GM21786 (cell line): ENCODE data around the gene GJC1.

Experiments used
- ATAC-seq: cut with Tn5 transposase; IDR thresholded peaks from one replicate; pipeline ENCODE4 v1.9.1; 2021; ENCODE audit not compliant: unreplicated experiment

The GJC1 gene

DNA sequence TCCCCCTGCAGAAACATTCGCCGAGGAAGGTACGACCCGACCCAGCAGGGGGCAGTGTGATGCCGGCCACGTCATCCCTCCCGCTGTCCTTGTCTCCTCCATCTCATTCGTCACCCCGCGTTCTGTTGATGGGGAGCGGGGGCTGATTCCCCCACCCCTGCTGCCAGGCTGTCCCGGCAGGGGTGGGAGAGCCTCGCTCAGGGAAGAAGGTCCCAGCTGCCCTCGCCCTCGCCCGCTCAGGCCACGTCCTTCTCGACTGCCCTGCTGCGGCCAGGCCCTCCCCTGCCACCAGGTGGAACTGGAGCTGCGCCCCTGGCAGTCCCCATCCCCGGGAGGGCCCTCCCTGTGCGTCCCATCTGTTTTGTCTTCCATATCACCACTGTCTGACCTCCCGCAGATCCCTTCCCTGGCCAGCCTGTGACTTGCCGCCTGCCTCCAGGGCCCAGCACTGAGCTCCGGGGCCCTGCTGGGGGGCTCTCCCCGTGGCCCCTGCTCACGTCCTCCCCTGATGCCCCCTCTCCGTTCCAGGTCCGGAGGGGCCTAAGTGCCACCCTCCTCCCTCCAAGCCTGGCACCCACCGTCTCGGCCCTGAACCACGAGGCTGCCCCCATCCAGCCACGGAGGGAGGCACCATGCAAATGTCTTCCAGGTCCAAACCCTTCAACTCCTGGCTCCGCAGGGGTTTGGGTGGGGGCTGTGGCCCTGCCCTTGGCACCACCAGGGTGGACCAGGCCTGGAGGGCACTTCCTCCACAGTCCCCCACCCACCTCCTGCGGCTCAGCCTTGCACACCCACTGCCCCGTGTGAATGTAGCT lies 50.7 kb downstream of the GJC1 start:
- no peak for ATAC-seq

DNA sequence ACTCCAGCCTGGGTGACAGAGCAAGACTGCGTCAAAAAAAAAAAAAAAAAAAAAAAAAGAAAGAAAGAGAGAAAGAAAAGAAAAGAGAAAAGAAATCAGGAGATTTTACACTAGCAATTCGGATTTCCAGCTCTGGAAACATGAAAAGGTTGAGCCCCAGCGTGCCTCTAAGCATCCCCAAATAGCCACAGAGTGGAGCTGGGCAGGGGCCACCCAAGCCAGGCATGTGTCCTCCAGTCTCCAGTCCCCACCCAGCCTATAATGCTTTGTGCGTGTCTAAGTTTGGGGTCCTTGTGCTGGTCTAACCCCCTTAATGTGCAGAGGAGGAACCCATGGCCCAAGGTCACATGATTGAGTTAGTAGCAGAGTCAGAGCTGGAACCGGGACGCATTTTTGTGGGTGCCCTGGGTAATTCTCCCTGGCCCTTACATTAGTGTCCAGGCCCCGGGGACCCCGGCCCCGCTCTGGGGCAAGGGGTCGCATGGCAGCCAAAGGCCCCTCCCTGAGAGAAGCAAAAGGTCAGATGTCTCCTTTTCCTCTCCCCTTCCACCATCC lies 51.4 kb downstream of the GJC1 start:
- ATAC-seq: no peak

DNA sequence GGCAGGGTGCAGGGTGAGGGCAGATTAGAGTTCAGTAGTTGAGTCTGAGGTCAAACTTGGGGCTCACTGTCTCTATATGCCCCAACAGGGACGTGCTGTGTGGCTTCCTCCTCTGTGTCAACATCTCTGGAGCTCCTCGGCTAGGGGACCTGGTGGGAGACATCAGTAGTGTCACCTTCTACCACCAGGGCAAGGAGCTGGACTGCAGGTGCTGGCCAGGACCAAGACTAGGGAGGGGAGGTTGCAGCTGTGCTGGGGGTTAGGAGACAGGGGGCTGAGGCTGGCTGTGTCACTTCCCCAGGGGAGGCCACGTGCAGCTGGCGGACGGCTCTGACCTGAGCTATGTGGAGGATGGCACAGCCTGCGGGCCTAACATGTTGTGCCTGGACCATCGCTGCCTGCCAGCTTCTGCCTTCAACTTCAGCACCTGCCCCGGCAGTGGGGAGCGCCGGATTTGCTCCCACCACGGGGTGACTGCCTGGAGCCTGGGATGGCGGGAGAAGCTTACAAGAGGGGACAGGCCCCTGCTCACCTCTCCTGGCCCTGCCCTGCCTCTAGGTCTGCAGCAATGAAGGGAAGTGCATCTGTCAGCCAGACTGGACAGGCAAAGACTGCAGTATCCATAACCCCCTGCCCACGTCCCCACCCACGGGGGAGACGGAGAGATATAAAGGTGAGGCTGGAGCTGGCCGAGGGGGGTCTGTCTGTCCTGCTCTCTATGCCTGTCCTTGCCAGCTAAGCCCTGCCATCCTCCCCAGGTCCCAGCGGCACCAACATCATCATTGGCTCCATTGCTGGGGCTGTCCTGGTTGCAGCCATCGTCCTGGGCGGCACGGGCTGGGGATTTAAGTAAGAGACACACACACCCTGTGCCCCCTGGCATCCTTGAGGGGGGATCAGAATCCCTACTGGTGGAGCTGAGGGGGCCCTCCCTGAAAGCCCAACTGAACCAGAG lies 52.4 kb downstream of the GJC1 start:
- no peak for ATAC-seq

DNA sequence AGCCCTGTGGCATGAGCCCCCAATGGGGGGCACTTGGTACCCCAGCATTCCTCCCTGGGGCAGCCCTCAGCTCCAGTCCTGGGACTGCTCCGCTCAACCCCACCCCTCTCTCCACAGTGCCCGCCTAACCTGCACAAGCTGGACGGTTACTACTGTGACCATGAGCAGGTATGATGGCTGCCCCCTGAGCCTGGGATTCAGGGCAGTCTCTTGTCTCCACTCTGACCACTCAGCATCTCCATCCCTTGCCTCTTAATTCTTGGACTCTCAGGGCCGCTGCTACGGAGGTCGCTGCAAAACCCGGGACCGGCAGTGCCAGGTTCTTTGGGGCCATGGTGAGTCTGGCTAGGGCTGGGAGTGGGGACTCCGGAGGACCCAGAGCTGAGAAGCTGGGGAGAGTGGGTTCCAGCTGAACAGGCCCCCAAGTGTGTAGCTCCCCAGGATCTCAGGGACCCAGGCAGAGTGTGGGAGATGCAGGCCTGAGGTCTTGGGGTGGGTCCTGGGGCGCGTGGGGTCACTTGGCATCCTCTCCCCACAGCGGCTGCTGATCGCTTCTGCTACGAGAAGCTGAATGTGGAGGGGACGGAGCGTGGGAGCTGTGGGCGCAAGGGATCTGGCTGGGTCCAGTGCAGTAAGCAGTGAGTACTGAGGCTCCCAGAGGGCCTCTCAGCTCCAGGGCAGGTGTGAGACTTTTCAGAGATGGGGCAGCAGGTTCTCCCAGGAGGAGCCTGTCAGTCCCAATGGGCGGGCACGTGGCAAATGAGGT lies 53.3 kb downstream of the GJC1 start:
- no peak for ATAC-seq

DNA sequence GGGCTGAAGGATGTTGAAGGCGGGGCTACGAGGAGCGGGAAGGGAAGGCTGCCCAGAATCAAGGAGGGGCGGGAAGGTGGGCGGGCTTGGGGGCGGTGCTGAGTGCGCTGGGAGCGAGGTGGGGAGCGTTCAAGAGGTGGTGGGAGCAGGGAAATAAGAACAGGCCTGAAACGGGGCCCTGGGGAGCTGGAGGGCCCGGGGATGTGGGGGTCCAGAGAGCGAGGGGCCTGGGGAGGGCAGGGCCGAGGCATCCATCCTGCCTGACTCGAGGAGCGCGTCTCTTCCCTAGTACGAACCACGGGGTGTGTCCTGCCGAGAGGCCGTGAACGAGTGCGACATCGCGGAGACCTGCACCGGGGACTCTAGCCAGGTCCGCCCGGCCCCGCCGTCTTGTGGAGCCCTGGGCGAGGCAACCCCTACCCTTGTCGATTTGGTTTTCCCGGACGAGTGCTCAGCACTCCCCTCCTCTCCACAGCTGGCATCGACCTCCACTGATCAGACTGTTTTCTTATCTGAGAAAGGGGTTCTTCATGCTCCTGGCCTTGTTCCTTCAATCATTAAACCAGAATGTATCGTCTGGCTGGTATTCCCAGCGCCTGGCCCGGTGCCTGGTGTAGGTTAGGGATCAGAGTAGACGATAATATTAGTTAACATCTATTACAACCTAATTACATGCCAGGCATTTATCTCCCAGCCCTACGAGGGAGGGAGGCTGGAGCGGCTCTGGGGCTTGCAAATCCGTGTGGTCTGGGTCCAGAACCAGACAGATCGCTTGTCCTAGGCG lies 54.1 kb downstream of the GJC1 start:
- ATAC-seq: peak; percentile 3

DNA sequence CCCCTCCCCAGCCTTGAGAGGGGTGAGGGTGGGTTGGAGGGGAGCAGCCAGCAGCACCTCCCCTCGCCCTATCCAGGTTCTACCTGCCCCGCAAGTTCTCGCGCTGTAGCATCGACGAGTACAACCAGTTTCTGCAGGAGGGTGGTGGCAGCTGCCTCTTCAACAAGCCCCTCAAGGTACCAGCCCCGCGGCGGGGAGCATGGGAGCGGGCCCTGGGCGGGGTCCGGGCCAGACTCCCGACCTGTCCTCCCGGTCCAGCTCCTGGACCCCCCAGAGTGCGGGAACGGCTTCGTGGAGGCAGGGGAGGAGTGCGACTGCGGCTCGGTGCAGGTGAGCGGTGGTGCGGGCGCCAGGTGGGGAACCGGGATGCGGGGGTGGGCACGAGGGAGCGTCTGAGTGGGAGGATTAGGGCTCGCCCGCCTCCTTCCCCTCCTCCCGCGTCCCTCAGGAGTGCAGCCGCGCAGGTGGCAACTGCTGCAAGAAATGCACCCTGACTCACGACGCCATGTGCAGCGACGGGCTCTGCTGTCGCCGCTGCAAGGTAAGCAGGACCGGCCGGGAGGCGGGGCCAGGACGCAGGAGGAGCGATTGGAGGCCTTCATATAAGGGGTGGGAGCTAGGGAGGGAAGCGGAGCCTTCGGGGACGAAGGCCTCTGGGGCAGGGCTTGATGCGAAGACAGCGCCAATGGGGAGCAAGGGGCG lies 54.8 kb downstream of the GJC1 start:
- ATAC-seq: peak; percentile 83

DNA sequence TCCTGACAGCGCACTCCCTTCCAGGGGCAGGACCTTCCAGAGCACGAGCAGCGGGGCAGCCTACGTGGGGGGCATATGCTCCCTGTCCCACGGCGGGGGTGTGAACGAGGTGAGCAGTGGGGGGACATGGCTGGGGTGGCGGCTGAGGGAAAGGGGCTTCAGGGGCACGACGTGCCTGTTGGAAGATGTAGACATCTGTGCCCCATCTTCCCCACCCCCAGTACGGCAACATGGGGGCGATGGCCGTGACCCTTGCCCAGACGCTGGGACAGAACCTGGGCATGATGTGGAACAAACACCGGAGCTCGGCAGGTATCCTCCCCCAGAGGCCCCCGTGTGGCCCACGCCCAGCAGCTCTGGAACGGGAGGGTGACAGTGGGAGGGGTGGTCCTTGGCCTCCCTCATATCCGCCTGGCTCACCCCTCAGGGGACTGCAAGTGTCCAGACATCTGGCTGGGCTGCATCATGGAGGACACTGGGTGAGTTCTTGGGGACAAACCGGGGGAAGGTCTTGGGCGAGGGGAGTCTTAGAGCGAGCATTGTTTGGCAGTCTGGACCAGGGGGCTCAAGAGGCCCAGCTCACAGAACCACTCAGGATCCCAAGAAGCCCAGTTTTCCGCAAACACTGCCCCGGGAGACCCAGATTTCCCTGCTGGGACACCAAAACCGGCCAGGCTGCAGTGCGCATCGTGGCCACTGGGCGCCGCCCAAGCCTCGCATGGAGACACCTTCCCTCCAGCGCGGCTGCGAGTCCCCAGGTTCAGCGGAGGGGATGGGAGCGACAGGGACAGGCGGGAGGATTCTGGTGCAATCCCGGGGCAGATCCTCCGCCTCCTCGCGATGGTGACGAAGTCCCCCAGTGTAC lies 55.6 kb downstream of the GJC1 start:
- ATAC-seq: no peak

DNA sequence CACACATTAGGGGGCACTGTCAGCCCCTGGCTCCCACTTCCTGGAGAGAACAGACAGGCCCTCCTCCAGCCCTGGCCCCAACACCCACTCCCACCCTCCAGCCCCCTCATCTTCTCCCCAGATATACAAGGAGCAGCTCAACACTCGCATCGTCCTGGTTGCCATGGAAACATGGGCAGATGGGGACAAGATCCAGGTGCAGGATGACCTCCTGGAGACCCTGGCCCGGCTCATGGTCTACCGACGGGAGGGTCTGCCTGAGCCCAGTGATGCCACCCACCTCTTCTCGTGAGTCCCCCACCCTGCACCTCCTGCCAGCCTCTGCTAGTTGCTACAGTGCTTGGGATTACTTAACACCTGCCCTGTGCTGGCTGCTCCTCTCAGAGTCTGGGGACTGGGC lies 56.9 kb downstream of the GJC1 start:
- no peak for ATAC-seq

DNA sequence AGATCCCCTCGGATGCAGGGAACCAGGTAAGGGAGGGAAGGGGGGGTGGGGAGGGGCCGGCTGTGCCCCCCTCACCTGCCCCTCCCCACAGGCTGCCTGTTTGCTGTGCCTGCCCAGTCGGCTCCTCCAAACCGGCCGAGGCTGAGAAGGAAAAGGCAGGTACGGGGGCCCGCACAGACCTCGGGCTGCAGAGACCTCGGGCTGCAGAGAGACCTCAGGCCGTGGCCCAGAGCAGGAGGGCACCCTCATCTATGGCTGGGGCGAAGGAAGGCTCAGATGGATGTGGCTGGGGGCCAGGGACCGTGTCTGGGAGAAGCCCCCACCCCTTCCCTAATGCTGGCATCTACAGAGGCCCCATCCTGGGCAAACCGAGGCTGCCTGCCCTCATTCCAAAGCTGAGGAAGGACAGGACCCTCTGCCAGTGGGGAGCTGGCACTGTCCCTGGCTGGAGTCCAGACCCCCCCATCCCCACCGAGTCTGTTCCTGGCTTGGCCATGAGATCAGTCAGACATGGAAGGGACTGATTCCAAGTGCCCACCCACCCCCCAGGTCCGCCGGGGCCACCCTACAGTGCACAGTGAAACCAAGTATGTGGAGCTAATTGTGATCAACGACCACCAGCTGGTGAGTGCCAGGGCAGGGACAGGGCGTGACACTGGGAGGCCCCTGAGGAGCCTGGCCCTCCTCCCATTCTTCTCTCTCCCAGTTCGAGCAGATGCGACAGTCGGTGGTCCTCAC lies 57.6 kb downstream of the GJC1 start:
- ATAC-seq: no peak

DNA sequence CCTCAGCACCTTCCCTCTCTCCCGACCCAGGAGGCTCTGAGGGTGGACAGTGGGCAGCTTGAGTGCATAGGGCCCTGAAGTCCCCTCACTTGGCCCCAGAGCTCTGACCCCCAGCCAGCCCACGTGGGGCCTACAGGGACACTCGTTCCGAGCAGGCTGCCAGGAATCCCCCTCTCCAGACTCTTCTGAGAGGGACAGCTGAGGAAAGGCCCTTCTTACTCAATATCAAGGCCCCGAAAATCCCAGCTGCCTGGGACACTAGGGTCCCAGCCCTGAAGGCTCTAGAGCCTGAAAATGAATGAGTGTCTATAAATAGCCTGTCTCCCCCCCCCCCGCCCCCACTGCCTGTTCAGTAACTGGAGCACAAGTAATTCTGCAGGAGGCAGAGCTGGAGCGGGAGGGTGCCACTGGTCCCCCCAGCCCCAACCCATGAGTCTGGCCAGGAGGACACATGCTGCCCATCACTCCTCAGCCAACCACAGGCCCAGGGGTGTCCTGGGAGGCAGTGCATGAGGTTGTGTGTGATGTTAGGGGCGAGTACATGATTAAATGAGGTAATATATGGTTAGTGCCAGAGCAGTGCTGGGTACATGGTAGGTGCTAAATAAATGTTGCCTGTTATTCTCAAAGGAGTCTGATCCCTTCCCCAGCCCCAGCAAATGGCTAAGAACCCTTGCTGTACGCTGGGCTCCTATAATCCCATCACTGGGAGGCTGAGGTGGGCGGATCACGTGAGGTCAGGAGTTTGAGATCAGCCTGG lies 59.7 kb downstream of the GJC1 start:
- ATAC-seq: no peak

DNA sequence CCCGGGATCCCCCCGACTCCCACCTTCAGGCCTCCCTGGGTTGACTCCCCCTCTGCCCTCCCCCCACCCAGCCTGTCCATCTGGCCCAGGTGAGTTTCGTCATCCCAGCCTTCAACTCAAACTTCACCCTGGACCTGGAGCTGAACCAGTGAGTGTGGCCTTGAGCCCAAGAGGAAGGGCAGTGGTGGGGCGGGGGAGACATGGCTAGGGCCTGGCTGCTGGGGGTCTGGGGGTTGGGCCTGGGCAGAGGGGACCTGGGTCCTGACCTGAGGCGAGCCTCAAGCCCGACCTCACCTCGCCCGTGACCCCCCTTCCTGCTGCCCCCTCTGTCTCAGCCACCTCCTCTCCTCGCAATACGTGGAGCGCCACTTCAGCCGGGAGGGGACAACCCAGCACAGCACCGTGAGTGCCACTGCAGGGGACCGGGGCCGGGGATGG lies 60.4 kb downstream of the GJC1 start:
- ATAC-seq: no peak

DNA sequence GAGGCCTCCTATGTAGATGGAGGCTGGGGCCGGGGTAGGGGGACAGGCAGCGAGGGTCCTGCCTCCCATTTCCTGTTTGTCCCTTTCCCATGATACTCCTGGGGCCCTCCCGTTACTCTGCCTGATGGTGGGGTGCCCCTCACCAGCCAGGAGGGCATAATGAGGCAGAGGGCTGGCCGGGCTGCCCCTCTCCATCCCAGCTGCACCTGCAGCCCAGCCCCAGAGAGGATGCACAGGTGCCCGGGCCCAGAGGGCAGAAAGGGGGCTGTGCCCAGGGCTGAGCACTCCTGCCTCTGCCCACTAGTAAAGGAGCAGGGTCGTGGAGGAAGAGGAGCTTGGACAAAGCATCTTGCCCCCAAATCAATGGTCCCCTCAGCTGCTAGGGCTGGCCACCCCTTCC lies 60.9 kb downstream of the GJC1 start:
- ATAC-seq: no peak

DNA sequence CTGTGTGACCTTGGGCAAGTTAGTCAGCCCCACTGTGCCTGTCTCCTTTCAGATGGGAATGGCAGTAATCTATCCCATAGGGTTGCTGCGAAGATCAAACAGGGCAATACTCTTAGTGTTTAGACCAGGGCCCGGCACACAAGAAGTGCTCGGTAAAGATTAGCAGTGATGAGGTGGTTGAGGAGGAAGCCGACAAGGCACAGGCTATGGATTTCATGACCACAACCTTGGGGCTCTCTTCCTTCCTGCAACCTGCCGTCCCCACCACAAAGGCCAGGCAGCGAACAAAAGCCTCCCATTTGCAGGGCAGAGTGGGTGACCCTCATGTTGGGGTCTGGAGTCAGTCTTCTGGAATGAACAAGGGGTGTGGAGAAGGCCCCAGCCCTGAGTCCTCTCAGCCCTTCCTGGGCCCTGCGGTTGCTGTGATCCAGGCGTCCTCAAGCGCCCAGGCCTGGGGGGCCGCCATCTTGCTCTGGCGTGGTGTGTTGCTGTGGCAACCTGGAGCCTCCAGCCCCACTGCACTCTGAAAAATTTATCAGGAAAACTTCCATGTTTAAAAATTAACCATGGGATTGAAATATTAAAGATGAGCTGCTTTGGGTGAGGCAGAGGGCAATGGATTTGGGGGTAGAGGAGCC lies 61.5 kb downstream of the GJC1 start:
- no peak for ATAC-seq

DNA sequence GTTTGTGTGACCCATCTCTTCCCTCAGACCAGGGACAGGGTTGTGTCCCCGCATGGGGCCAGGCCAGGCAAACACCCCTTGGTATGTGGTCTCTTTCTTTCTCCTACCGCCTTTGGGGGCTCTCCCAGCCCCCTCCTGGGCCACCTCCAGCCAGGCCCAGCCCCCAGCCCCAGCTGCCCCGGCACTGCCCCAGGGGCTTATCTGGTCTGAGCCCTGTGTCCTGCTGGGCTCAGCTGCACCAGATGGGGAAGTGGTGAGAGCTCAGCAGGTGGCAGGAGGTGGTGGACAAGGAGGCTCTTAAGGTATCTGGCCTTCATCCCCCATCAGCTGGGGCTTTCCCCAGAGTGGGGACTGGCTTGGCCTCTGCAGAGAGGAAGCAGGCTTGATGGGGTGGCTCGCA lies 62.6 kb downstream of the GJC1 start:
- no peak for ATAC-seq

DNA sequence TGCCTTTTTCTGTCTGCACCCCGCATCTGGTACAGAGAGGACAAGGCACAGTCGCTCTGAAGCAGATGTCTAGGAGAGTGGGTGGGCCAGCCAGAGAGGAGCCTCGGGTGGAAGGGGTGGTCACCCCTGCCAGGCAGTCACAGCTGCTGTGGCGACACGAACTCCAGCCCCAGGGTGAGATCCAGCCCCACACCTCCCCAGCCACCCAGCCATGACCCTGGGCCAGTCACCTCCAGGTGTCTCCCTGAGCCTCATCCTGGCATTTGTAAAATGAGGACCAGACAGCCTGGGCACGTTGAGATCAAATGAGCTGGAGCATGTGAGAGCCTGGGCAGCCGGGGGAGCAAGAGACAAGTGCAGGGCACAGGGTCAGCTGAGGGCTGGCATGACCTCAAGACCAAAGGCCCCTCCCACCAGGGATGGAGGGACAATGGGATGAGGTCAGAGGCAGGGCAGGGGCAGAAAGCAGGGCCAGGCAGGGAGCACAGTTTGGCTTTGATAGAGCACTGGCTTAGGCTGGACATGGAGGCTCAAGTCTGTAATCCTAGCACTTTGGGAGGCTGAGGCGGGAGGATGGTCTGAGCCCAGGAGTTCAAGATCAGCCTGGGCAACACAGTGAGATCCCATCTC lies 63.6 kb downstream of the GJC1 start:
- ATAC-seq: no peak

DNA sequence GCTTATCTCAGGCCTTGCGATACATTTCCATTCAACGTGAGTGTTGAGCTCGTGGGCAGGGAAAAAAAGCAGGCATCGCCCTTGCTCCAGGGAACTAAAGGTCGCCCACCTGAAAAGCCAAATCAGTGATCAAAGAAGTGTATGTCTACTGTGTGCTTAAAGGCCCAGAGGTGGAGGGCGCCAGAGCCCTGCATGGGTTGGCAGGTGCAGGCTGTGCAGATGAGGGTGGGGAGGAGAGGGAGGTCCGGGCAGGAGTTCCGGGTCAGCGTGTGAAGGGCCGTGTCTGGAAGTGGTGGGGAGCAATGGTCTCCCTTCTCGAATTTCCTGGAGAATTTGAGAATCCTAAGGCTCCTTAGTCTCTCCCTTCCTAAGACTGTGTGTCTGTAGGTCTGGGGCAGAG lies 64.1 kb downstream of the GJC1 start:
- ATAC-seq: no peak
